HG03039 (cell line): ENCODE results near the gene PECR.
"Not testable (repeated sequence)": the region's sequence is repeated elsewhere in the genome, so short reads cannot be mapped to it uniquely, and the experiment has no call there.

Experiments
- ATAC-seq: cut with Tn5 transposase; IDR thresholded peaks from one replicate; pipeline ENCODE4 v1.9.1; 2021; ENCODE audit warnings: mild to moderate bottlenecking, moderate library complexity; ENCODE audit not compliant: unreplicated experiment

PECR gene

GRCh38 chr2:216031960-216032689 lies 49.5 kb downstream of the PECR start:
- peak; percentile 68 for ATAC-seq

- ATAC-seq = no peak
Measured at GRCh38 chr2:216030216-216030615, 51.4 kb downstream of the PECR start.

DNA sequence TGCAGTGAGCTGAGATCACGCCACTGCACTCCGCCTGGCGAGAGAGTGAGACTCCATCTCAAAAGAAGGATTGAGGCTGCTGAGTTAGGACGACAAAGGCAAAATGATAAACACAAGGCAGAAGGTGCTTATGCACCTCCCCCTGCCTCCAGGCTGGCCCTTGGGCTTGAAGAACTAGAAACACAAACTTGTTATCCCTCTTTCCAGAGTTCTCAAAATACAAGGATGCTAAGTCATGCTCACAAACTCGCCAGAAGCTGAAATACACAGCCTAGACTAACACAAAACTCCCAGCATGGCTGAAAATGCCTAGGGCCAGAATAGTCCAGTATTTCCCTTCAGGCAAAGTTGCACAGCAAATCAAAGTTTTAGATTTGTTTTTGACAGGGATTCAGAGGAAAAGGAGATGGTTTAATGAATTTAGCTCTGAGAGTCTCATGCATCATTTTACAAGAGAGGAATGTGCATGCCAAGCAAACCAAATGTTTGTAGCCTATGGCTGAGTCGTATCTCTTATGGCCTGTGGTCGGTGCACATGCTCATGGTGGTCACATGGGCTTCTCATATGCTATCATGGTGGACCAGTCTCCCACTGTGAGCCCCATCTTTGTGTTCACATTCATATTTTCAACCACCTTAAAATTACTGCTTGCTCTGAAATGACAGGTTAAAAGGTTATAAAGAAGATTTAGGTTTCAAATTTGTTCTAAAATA lies 52.0 kb downstream of the PECR start:
- no peak for ATAC-seq

GRCh38 chr2:216024779-216025336 lies 56.8 kb downstream of the PECR start:
- no peak for ATAC-seq

DNA sequence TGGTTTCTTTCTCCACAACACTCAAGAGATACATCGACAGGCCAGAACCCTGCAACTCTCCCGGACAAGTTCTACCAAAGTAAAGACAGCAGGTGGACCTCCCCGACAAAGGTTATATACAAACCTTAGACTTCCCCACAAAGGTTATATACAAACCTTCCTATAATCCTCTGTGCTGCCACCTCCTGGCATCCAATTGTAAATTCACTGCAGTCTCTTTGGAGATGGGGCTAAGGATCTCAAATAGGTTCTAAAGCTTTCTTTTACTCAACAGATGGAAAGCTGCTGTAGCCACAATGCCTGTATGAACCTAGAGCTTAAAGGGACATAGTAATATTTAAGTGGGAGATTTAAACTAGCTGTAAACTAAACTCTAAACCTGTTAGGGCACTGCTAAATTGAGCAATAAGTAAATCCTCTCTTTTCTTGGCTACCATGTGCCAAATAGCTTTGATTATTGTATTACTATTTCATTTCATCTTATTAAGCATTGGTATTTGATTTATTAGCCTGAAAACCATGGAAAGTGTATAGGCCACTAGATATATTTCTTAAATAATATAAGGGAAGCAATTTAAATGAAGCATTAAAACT lies 58.5 kb downstream of the PECR start:
- ATAC-seq = peak; percentile 76

DNA sequence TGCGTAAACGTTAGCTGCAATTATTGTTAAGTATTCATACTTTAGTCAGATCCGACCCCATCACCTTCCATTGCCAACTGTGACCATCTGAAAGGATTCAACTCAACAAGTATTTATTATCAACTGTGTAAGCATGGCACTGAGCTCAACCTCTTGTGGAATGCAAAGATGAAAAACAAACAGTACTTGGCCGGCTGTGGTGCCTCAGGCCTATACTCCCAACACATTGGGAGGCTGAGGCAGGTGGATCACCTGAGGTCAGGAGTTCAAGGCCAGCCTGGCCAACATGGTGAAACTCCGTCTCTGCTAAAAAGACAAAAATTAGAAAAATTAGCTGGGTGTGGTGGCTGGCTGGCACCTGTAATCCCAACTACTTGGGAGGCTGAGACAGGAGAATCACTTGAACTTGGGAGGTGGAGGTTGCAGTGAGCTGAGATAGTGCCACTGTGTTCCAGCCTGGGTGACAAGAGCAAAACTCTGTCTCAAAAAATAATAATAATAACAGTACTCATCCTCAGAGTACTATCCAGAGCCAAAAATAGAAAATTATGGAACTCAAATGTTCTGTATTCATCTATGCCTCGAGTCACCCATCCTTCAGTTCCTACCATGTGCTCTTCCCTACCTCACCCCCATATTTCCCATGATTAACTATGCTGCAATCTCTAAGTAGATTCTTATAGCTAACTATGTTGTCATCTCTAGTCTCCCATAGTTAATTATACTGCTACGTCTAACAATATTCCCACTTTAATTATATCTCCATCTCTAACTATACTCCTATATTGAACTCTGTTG lies 59.6 kb downstream of the PECR start:
- no peak for ATAC-seq

GRCh38 chr2:216018709-216019108 lies 62.9 kb downstream of the PECR start:
- ATAC-seq = no peak

- peak; percentile 40 for ATAC-seq
Measured at GRCh38 chr2:216017365-216017764, 64.2 kb downstream of the PECR start.

DNA sequence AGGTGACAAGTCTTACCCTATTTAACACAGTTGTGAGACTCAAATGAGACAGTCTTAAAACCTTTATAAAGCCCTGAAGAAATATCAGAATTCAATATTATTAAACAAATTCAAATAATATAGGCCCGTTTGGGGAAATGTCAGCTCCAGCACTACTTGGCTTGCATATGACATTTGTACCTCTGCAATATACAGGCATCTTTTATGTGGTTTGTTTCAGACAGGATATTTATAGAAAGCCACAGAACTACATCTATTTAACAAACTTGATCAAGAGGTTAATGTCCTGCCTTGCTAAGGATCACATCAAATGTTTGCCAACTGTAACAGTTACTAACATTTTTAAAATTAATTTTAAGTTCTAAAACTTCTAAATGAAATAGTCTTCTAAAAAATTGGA lies 65.0 kb downstream of the PECR start:
- no peak for ATAC-seq

DNA sequence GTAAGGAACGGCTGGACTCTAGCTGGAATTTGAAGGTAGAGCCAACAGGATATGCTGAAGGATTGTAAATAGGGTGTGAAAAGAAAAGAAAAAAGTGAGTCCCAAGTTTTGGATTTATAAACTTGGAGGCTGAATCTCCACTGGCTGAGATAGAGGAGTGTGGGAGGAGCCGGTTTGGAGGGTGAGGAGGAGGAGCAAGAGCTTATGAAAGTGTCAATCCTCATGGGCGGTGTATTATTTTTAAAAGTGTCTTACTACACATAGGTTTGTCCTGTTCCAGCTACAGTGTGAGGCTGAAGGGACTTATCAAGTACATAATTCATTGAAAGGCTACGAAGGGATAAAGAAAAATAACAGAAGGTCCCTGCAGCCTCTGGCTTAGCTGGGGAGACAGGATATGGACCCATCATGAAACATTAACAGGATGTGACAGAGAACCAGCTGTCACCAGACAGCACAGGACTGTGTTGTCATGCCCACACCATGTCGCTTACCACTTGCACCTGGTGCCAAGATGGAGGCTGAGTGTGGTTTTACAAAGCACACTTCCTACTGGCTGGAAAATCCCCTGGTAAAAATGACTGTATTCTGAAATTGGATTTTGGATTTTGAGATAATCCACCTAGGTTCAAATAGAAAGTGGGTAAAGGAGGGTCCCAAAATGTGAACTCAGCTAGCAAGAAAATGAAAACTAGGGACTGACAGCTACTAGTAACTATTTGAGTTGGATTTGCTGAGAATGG lies 65.7 kb downstream of the PECR start:
- ATAC-seq = peak; percentile 72

GRCh38 chr2:216014986-216015385 lies 66.6 kb downstream of the PECR start:
- no peak for ATAC-seq

DNA sequence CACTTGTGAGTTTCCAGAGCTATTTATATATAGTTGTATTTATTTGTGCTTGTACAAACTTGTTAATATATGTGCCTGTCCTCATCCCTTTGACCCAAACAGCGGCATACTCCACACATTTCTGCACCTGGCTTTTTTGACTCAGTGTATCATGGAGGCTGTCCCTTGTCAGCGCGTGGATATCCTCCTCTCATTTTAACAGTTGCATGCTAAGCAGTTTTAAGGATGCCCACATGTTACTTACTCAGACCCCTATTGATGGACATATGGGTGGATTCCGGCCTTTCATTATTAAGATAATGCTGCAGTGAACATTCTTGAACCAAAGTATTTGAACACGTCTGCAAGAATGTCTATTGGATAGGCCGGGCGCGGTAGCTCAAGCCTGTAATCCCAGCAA lies 67.6 kb downstream of the PECR start:
- ATAC-seq = no peak

DNA sequence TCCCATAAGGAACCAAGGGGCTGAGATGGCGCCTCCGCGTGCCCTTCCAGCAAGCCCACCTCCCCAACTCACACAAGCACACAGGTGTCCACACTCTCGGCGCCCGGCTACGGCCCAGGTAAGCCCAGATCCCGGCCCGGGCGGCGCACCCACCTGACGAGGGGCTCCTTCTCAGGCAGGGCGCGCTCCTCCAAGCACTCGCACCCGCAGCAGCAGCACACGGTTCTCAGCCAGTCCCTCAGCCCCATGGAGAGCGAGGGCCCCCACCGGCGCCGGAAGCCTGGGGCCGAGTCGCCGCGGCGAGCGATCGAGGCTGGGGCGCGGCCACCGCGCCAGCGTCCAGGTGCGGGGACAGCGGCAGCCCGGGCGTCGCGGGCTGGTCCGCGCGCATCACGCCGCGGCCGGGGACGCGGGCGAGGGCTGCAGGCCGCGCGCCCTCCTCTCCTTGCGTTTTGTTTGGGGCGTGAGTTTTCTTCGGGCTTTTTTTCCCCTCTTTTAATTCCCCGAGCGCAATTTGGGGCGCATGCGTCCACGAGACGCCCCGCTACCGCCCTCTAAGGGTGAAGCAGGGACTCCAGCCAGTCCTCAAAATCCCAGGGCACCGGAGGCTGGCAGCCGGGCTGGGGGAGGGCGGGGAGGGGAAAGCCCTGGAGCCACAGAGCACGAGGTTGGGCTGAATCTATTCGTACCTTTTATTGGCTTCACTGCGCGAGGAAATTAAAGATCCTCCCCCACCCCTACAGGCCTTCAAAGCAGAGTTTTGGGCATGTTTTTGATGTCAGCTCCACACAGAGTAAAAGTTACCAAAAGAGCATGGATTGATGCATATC lies 68.3 kb downstream of the PECR start, which contains the start of gene MREG:
Gene MREG (minus strand): TSS at position 472 of the 830 bp plus-strand sequence. CDS start 224 bp downstream, at position 248.
- ATAC-seq = peak; percentile 40

GRCh38 chr2:216012830-216013079 lies 68.9 kb downstream of the PECR start:
- no peak for ATAC-seq

GRCh38 chr2:216012133-216012829 lies 69.3 kb downstream of the PECR start:
- ATAC-seq = no peak

DNA sequence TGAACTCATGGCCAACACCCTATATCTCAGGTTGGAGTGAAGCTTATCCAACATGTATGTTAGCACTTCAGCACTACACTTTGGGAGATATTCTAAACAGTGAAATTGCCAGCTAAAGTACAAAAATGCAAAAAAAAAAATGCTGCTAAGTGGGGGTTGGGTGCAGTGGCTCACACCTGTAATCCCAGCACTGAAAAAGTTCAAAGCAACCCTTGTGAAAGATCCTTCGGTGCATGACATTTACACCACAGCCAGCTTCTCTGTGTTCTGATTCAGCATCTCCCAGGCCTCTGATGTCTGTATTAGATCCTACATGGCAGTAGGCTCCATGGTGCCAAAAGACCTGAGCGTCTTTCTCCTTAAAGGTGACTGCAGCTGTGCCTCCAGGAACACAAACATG lies 72.4 kb downstream of the PECR start:
- ATAC-seq = not testable (repeated sequence)

DNA sequence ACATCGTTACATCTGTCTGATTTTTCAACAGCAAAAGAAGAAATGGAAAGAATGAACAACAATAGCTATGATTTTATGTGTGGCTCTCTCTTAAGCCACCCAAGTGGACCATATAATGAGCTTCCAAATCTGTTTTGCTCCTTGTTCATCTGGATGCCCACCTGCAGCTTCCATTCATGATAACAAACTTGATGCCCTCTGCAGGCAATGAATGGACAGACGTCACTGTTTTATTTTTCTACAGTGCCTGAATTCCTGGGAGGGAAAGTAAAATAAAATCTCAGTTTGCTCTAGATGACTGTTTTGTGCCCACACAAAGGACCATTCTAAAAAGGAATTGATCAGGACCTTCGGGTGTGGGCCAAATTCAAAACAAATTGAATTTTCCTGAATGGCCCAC lies 73.2 kb downstream of the PECR start:
- no peak for ATAC-seq

DNA sequence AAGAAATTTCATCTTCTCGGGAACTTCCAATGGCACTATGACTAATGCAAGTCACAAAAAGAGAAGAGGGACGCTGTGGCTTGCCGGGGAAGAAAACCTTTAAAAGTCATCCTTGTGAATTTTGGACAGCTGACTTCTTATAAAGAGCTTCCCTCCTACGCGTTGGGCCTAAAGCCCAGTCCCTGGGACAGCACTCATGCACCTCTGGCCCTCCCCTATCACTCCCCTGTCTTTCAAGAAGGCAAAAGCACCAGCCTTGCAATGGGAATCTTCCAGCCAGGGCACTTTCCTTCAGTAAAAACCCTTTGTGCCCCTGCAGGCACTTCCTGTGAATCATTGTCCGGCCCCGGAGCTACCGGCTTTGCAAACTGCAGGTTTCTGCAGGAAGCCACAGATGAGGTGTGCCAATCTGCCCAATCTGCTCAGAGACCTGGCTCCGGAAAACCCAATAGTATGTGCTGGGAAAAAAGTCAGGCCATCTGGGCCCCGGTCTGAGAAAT lies 75.4 kb downstream of the PECR start:
- ATAC-seq = peak; percentile 43
